WTC11 (cell line): Measurements from ENCODE around the gene EFCAB13. TPM values are rescaled to one million over a fixed set of nuclear protein-coding genes. Genes with fewer than 3 reads are reported as not detected.

Experiments
- ATAC-seq: fragments of 200-7000 bp; cut with Tn5 transposase; 2 replicates; pipeline ENCODE4 v1.10.0; 2021; ENCODE audit warnings: mild to moderate bottlenecking, moderate library complexity
- CTCF ChIA-PET: fragments of 300-600 bp; sonication (Branson Sonifier 250); formaldehyde crosslinking; loops from one replicate; lab custom pipeline; 2021; ENCODE audit warnings: antibody characterized with exemption; lab: Charles Lee
- POLR2A ChIA-PET: fragments of 350-600 bp; sonication (Branson Sonifier 250); formaldehyde crosslinking; loops from one replicate; lab custom pipeline; 2021; ENCODE audit warnings: antibody characterized with exemption; lab: Charles Lee
- DNase-seq: peaks from one replicate; pipeline ENCODE4 v3.0.0; 2021; ENCODE audit warnings: low spot score
- H3K27ac Mint-ChIP-seq: 2 replicates; pipeline ENCODE4 v1.8.0; 2021; ENCODE audit warnings: mixed read lengths
- H3K27me3 Mint-ChIP-seq: 2 replicates; pipeline ENCODE4 v1.8.0; 2021; ENCODE audit warnings: low read depth, mild to moderate bottlenecking, moderate library complexity, mixed read lengths
- H3K36me3 Mint-ChIP-seq: 2 replicates; pipeline ENCODE4 v1.8.0; 2021; ENCODE audit warnings: mixed read lengths
- H3K4me1 Mint-ChIP-seq: 2 replicates; pipeline ENCODE4 v1.8.0; 2022; ENCODE audit warnings: mixed read lengths
- H3K4me3 Mint-ChIP-seq: 2 replicates; pipeline ENCODE4 v1.8.0; 2021; ENCODE audit warnings: mild to moderate bottlenecking, moderate library complexity, mixed read lengths
- H3K9me3 Mint-ChIP-seq: 2 replicates; pipeline ENCODE4 v1.8.0; 2021; ENCODE audit warnings: mixed read lengths
- CREM ChIP-seq: sonication (generic); formaldehyde crosslinking; IDR thresholded peaks from 2 replicates; pipeline ENCODE4 v1.8.1; 2022; ENCODE audit warnings: mild to moderate bottlenecking, missing genetic modification reagents, moderate library complexity
- ETV6 ChIP-seq: sonication (generic); formaldehyde crosslinking; IDR thresholded peaks from 2 replicates; pipeline ENCODE4 v1.8.1; 2022; ENCODE audit warnings: mild to moderate bottlenecking, missing genetic modification reagents
- FOXK1 ChIP-seq: sonication (generic); formaldehyde crosslinking; IDR thresholded peaks from 2 replicates; pipeline ENCODE4 v1.8.0; 2022; ENCODE audit warnings: mild to moderate bottlenecking, moderate library complexity, missing genetic modification reagents
- KAT7 ChIP-seq: sonication (generic); formaldehyde crosslinking; IDR thresholded peaks from 2 replicates; pipeline ENCODE4 v1.8.1; 2023; ENCODE audit warnings: missing genetic modification reagents, mild to moderate bottlenecking, borderline replicate concordance
- NFATC4 ChIP-seq: fragments of 250-450 bp; sonication (Bioruptor Pico); IDR thresholded peaks from 2 replicates; pipeline ENCODE4 v1.9.0; 2021; ENCODE audit warnings: mild to moderate bottlenecking
- NFE2L1 ChIP-seq: sonication (generic); formaldehyde crosslinking; IDR thresholded peaks from 2 replicates; pipeline ENCODE4 v1.8.1; 2023; ENCODE audit warnings: missing genetic modification reagents
- NR1H2 ChIP-seq: sonication (generic); formaldehyde crosslinking; IDR thresholded peaks from 2 replicates; pipeline ENCODE4 v1.9.0; 2021; ENCODE audit warnings: mild to moderate bottlenecking, moderate library complexity, missing genetic modification reagents
- PRDM15 ChIP-seq: sonication (generic); formaldehyde crosslinking; IDR thresholded peaks from 2 replicates; pipeline ENCODE4 v1.8.0; 2022; ENCODE audit warnings: missing genetic modification reagents
- PRRX2 ChIP-seq: fragments of 250-450 bp; sonication (Bioruptor Pico); IDR thresholded peaks from 2 replicates; pipeline ENCODE4 v1.8.0; 2021; ENCODE audit warnings: mild to moderate bottlenecking
- RELA ChIP-seq: sonication (generic); formaldehyde crosslinking; IDR thresholded peaks from 2 replicates; pipeline ENCODE4 v1.8.1; 2022; ENCODE audit warnings: missing genetic modification reagents, mild to moderate bottlenecking, borderline replicate concordance
- SMAD3 ChIP-seq: sonication (generic); formaldehyde crosslinking; IDR thresholded peaks from 2 replicates; pipeline ENCODE4 v1.8.0; 2022; ENCODE audit warnings: missing genetic modification reagents, mild to moderate bottlenecking, borderline replicate concordance
- TCF7 ChIP-seq: sonication (generic); formaldehyde crosslinking; IDR thresholded peaks from 2 replicates; pipeline ENCODE4 v1.8.0; 2022; ENCODE audit warnings: mild to moderate bottlenecking, low read depth, missing genetic modification reagents, moderate library complexity
- TEAD4 ChIP-seq: sonication (generic); formaldehyde crosslinking; IDR thresholded peaks from 2 replicates; pipeline ENCODE4 v1.8.0; 2022; ENCODE audit warnings: mild to moderate bottlenecking, missing genetic modification reagents
- ZMAT4 ChIP-seq: fragments of 250-450 bp; sonication (Bioruptor Pico); IDR thresholded peaks from 2 replicates; pipeline ENCODE4 v1.9.0; 2021; ENCODE audit warnings: mild to moderate bottlenecking
- ZNF138 ChIP-seq: sonication (generic); formaldehyde crosslinking; conservative IDR thresholded peaks from 2 replicates; pipeline ENCODE4 v1.8.1; 2022; ENCODE audit warnings: mild to moderate bottlenecking, moderate library complexity, missing genetic modification reagents
- ZNF219 ChIP-seq: sonication (generic); formaldehyde crosslinking; IDR thresholded peaks from 2 replicates; pipeline ENCODE4 v1.8.0; 2023; ENCODE audit warnings: missing genetic modification reagents, mild to moderate bottlenecking, borderline replicate concordance
- ZNF281 ChIP-seq: sonication (generic); formaldehyde crosslinking; IDR thresholded peaks from 2 replicates; pipeline ENCODE4 v1.8.0; 2023; ENCODE audit warnings: mild to moderate bottlenecking, missing genetic modification reagents
- ZNF416 ChIP-seq: fragments of 250-450 bp; sonication (Bioruptor Pico); IDR thresholded peaks from 2 replicates; pipeline ENCODE4 v1.9.0; 2021; ENCODE audit warnings: mild to moderate bottlenecking, inconsistent platforms
- ZNF423 ChIP-seq: fragments of 250-450 bp; sonication (Bioruptor Pico); IDR thresholded peaks from 2 replicates; pipeline ENCODE4 v2.1.2; 2022; ENCODE audit warnings: mild to moderate bottlenecking, moderate library complexity
- total RNA-seq: library from RNA; stranded (reverse); gene quantifications from 3 replicates; pipeline ENCODE4 v1.2.3, GENCODE V29; 2021
- TF ChIP-seq, protein P1 (sequence below): sonication (generic); formaldehyde crosslinking; IDR thresholded peaks from 2 replicates; pipeline ENCODE4 v1.8.1; 2023; ENCODE audit warnings: mild to moderate bottlenecking, moderate library complexity, missing genetic modification reagents
- TF ChIP-seq, protein P2 (sequence below): fragments of 250-450 bp; sonication (Bioruptor Pico); IDR thresholded peaks from 2 replicates; pipeline ENCODE4 v1.9.0; 2021; ENCODE audit warnings: moderate library complexity, mild to moderate bottlenecking, inconsistent platforms, borderline replicate concordance
- TF ChIP-seq, protein P3 (sequence below): sonication (generic); formaldehyde crosslinking; IDR thresholded peaks from 2 replicates; pipeline ENCODE4 v1.8.1; 2022; ENCODE audit warnings: low read depth, mild to moderate bottlenecking, moderate library complexity, missing genetic modification reagents, borderline replicate concordance
- TF ChIP-seq, protein P4 (sequence below): fragments of 250-450 bp; sonication (Bioruptor Pico); IDR thresholded peaks from 2 replicates; pipeline ENCODE4 v1.8.0; 2021; ENCODE audit warnings: mild to moderate bottlenecking

The EFCAB13 gene
- total RNA-seq, 1 experiment from 2014 or later: 3.5 TPM

DNA sequence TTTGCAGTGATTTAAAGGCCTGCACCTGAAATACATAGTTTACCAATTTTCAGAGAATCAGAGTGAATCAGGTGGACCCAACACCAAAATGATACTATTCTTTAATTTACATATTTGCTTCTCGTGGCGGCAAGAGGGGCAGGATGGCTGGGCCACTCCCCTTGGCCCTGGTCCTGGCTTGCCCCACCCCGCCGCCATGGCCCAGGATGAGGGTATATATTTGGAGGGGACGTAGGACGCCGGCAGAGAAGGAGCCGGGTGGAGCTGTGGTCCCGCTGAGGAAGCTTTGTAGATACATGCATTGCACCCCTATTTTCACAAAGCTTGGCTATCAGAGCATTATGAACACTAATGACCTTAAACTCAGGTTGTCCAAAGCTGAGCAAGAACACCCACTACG, 43.5 kb downstream of the EFCAB13 start:
- ATAC-seq (no peak), DNase-seq (no peak)
- Mint-ChIP-seq H3K36me3 (peaks cover 18% of the 10 kb centered on the region), H3K9me3 (peaks cover 40% of the 10 kb centered on the region), H3K27me3 (peaks cover 8% of the 10 kb centered on the region), H3K4me3 (no peak overlapping the region), H3K4me1 (no peaks in the 10 kb centered on the region), H3K27ac (no peak overlapping the region)
- POLR2A ChIA-PET: no interaction called here
- CTCF ChIA-PET: no interaction called here
- no peak for TF ChIP-seq TEAD4
- no peak for TF ChIP-seq ZNF219
- no peak for TF ChIP-seq RELA
- no peak for TF ChIP-seq ZNF416 (CRISPR knock-in tag)
- no peak for TF ChIP-seq ETV6 (CRISPR knock-in tag)
- TF ChIP-seq KAT7 (CRISPR knock-in tag): no peak
- TF ChIP-seq SMAD3: no peak
- no peak for TF ChIP-seq CREM (CRISPR knock-in tag)
- TF ChIP-seq, protein P1, sequence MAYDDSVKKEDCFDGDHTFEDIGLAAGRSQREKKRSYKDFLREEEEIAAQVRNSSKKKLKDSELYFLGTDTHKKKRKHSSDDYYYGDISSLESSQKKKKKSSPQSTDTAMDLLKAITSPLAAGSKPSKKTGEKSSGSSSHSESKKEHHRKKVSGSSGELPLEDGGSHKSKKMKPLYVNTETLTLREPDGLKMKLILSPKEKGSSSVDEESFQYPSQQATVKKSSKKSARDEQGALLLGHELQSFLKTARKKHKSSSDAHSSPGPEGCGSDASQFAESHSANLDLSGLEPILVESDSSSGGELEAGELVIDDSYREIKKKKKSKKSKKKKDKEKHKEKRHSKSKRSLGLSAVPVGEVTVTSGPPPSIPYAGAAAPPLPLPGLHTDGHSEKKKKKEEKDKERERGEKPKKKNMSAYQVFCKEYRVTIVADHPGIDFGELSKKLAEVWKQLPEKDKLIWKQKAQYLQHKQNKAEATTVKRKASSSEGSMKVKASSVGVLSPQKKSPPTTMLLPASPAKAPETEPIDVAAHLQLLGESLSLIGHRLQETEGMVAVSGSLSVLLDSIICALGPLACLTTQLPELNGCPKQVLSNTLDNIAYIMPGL (CRISPR knock-in tag): no peak

GRCh38 chr17:47368262-47368661, 44.5 kb downstream of the EFCAB13 start:
- H3K36me3 Mint-ChIP-seq: peaks cover 8% of the 10 kb centered on the region
- DNase-seq: no peak
- no peak overlapping the region for H3K4me3 Mint-ChIP-seq
- no peak for ATAC-seq
- POLR2A ChIA-PET: interaction anchor here (0.5 kb wide), 1 partner anchor 256 kb away, joined by 3 read pairs; no protein-coding TSS in a partner anchor
- peaks cover 37% of the 10 kb centered on the region for H3K9me3 Mint-ChIP-seq
- no peaks in the 10 kb centered on the region for H3K4me1 Mint-ChIP-seq
- CTCF ChIA-PET: no interaction called here
- H3K27ac Mint-ChIP-seq: no peak overlapping the region
- H3K27me3 Mint-ChIP-seq: peaks cover under 1% of the 10 kb centered on the region; the same call in 1 of the 2 replicates
- TF ChIP-seq, protein P2, sequence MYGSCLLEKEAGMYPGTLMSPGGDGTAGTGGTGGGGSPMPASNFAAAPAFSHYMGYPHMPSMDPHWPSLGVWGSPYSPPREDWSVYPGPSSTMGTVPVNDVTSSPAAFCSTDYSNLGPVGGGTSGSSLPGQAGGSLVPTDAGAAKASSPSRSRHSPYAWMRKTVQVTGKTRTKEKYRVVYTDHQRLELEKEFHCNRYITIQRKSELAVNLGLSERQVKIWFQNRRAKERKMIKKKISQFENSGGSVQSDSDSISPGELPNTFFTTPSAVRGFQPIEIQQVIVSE (CRISPR knock-in tag): no peak
- no peak for TF ChIP-seq NFATC4 (CRISPR knock-in tag)
- no peak for TF ChIP-seq ZNF138 (CRISPR knock-in tag)
- TF ChIP-seq, protein P3, sequence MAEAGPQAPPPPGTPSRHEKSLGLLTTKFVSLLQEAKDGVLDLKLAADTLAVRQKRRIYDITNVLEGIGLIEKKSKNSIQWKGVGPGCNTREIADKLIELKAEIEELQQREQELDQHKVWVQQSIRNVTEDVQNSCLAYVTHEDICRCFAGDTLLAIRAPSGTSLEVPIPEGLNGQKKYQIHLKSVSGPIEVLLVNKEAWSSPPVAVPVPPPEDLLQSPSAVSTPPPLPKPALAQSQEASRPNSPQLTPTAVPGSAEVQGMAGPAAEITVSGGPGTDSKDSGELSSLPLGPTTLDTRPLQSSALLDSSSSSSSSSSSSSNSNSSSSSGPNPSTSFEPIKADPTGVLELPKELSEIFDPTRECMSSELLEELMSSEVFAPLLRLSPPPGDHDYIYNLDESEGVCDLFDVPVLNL (CRISPR knock-in tag): no peak
- no peak for TF ChIP-seq NR1H2
- TF ChIP-seq PRDM15 (CRISPR knock-in tag): no peak
- no peak for TF ChIP-seq NFE2L1 (CRISPR knock-in tag)
- TF ChIP-seq ZNF416 (CRISPR knock-in tag): no peak
- TF ChIP-seq TCF7 (CRISPR knock-in tag): no peak
- TF ChIP-seq ZMAT4 (CRISPR knock-in tag): no peak
- no peak for TF ChIP-seq PRRX2 (CRISPR knock-in tag)
- TF ChIP-seq ZNF281 (CRISPR knock-in tag): no peak
- TF ChIP-seq, protein P4, sequence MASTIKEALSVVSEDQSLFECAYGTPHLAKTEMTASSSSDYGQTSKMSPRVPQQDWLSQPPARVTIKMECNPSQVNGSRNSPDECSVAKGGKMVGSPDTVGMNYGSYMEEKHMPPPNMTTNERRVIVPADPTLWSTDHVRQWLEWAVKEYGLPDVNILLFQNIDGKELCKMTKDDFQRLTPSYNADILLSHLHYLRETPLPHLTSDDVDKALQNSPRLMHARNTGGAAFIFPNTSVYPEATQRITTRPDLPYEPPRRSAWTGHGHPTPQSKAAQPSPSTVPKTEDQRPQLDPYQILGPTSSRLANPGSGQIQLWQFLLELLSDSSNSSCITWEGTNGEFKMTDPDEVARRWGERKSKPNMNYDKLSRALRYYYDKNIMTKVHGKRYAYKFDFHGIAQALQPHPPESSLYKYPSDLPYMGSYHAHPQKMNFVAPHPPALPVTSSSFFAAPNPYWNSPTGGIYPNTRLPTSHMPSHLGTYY (CRISPR knock-in tag): no peak
- TF ChIP-seq FOXK1: no peak
- TF ChIP-seq ZNF423: no peak
- TF ChIP-seq CREM (CRISPR knock-in tag): no peak
